A549 (cell line): ENCODE measurements around the gene DCAF7.

Source experiments
- CHD2 ChIP-seq: fragments of 150-350 bp; IDR thresholded peaks from 2 replicates; pipeline ENCODE4 v1.6.1; 2014; ENCODE audit warnings: low read length; ENCODE audit not compliant: partially characterized antibody
- CHD4 ChIP-seq: fragments of 200-600 bp; sonication (generic); IDR thresholded peaks from 2 replicates; pipeline ENCODE4 v1.6.1; 2016; ENCODE audit warnings: antibody characterized with exemption, mild to moderate bottlenecking, borderline replicate concordance
- EP300 ChIP-seq, 2 experiments: fragments of >200 bp; sonication (Bioruptor Twin); formaldehyde crosslinking; IDR thresholded peaks; 2 replicates in 1 of 2; 3 replicates in 1 of 2; pipeline ENCODE4 v1.6.1; 2016 to 2017
- GATA3 ChIP-seq: IDR thresholded peaks from 2 replicates; pipeline ENCODE4 v1.6.1; 2012; ENCODE audit warnings: borderline replicate concordance
- JUNB ChIP-seq: fragments of >200 bp; sonication (Bioruptor Twin); formaldehyde crosslinking; IDR thresholded peaks from 2 replicates; pipeline ENCODE4 v1.6.1; 2016
- MYC ChIP-seq: IDR thresholded peaks from 2 replicates; pipeline ENCODE4 v1.6.1; 2012; ENCODE audit warnings: mild to moderate bottlenecking, inconsistent platforms, low read length, improper control_type of control experiment, borderline replicate concordance
- POLR2A ChIP-seq: IDR thresholded peaks from 2 replicates; pipeline ENCODE4 v1.6.1; 2012; ENCODE audit warnings: mild to moderate bottlenecking, low read length
- RAD21 ChIP-seq, 2 experiments: fragments of >200 bp in 1 of 2; sonication (Bioruptor Twin) in 1 of 2; formaldehyde crosslinking in 1 of 2; IDR thresholded peaks in 1 of 2; conservative IDR thresholded peaks in 1 of 2; 2 replicates in 1 of 2; 3 replicates in 1 of 2; pipeline ENCODE4 v1.6.1; 2012 to 2018; ENCODE audit warnings: inconsistent platforms in 1 of 2
- TF ChIP-seq, protein P1 (sequence below): fragments of >200 bp; sonication (Bioruptor Twin); formaldehyde crosslinking; IDR thresholded peaks from 3 replicates; pipeline ENCODE4 v1.5.1; 2016

- TF ChIP-seq CHD4, result no peak
- TF ChIP-seq, protein P1, sequence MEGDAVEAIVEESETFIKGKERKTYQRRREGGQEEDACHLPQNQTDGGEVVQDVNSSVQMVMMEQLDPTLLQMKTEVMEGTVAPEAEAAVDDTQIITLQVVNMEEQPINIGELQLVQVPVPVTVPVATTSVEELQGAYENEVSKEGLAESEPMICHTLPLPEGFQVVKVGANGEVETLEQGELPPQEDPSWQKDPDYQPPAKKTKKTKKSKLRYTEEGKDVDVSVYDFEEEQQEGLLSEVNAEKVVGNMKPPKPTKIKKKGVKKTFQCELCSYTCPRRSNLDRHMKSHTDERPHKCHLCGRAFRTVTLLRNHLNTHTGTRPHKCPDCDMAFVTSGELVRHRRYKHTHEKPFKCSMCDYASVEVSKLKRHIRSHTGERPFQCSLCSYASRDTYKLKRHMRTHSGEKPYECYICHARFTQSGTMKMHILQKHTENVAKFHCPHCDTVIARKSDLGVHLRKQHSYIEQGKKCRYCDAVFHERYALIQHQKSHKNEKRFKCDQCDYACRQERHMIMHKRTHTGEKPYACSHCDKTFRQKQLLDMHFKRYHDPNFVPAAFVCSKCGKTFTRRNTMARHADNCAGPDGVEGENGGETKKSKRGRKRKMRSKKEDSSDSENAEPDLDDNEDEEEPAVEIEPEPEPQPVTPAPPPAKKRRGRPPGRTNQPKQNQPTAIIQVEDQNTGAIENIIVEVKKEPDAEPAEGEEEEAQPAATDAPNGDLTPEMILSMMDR, result no peak
- no peak for TF ChIP-seq RAD21 (conservative IDR thresholded peaks at IDR 0.05 in 1 of 2, IDR thresholded peaks at IDR 0.05 in 1 of 2)
- no peak for TF ChIP-seq EP300 (IDR thresholded peaks at IDR 0.05)
- TF ChIP-seq GATA3, result no peak
- TF ChIP-seq MYC, result no peak
- no peak for TF ChIP-seq POLR2A
- no peak for TF ChIP-seq JUNB
- no peak for TF ChIP-seq CHD2
These were observed 8.1 kb upstream of the DCAF7 start for GRCh38 chr17:63542218-63542545.
